Neural progenitor cell (in vitro differentiated cells): ENCODE results near the gene RTN1.

ENCODE experiments used
- EZH2 ChIP-seq: fragments of 200-600 bp; sonication (generic); IDR thresholded peaks from 2 replicates; pipeline ENCODE4 v1.6.1; 2017; ENCODE audit warnings: antibody characterized with exemption, mild to moderate bottlenecking, moderate library complexity
- EZH2phosphoT487 ChIP-seq: fragments of 200-600 bp; sonication (generic); IDR thresholded peaks from 2 replicates; pipeline ENCODE4 v1.6.1; 2017; ENCODE audit warnings: antibody characterized with exemption
- TF ChIP-seq, protein P1 (sequence below): fragments of 200-600 bp; sonication (generic); IDR thresholded peaks from 2 replicates; pipeline ENCODE4 v1.5.1; 2017; ENCODE audit warnings: antibody characterized with exemption, mild to moderate bottlenecking

DNA sequence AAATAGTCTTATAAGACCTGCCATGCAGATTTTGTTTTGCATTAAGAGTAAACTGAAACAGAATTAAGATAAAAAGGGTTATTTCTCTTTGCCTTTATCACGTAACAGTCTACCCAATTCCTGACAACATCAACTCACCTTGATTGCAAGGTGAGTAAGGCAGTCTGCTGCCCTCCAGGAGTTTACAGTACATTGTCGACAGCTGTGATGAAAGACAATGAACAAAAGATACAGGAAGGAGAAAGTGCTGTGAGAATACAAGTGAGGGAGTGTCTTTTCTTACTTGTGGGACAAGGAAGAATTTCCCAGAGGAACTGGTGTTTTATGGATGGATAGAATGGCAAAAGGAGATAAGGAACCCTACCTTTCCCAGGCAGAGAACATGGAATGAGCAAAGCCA lies 101.0 kb downstream of the RTN1 start:
- TF ChIP-seq EZH2phosphoT487 (no peak), EZH2 (no peak)
- TF ChIP-seq, protein P1, sequence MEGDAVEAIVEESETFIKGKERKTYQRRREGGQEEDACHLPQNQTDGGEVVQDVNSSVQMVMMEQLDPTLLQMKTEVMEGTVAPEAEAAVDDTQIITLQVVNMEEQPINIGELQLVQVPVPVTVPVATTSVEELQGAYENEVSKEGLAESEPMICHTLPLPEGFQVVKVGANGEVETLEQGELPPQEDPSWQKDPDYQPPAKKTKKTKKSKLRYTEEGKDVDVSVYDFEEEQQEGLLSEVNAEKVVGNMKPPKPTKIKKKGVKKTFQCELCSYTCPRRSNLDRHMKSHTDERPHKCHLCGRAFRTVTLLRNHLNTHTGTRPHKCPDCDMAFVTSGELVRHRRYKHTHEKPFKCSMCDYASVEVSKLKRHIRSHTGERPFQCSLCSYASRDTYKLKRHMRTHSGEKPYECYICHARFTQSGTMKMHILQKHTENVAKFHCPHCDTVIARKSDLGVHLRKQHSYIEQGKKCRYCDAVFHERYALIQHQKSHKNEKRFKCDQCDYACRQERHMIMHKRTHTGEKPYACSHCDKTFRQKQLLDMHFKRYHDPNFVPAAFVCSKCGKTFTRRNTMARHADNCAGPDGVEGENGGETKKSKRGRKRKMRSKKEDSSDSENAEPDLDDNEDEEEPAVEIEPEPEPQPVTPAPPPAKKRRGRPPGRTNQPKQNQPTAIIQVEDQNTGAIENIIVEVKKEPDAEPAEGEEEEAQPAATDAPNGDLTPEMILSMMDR = no peak
